NB4 (cell line): ENCODE measurements around the gene NUDT8.

Experiments
- MAX ChIP-seq: IDR thresholded peaks from 2 replicates; pipeline ENCODE4 v1.6.1; 2011; ENCODE audit warnings: low read depth, low read length
- MYC ChIP-seq: IDR thresholded peaks from 2 replicates; pipeline ENCODE4 v1.6.1; 2011; ENCODE audit warnings: low read depth, low read length
- POLR2A ChIP-seq: IDR thresholded peaks from 2 replicates; pipeline ENCODE4 v1.6.1; 2011; ENCODE audit warnings: mild to moderate bottlenecking; ENCODE audit not compliant: insufficient read length; ENCODE audit errors: extremely low read depth
- TF ChIP-seq, protein P1 (sequence below): IDR thresholded peaks from one replicate; pipeline ENCODE4 v1.5.1; 2012; ENCODE audit warnings: low read depth, low read length

DNA sequence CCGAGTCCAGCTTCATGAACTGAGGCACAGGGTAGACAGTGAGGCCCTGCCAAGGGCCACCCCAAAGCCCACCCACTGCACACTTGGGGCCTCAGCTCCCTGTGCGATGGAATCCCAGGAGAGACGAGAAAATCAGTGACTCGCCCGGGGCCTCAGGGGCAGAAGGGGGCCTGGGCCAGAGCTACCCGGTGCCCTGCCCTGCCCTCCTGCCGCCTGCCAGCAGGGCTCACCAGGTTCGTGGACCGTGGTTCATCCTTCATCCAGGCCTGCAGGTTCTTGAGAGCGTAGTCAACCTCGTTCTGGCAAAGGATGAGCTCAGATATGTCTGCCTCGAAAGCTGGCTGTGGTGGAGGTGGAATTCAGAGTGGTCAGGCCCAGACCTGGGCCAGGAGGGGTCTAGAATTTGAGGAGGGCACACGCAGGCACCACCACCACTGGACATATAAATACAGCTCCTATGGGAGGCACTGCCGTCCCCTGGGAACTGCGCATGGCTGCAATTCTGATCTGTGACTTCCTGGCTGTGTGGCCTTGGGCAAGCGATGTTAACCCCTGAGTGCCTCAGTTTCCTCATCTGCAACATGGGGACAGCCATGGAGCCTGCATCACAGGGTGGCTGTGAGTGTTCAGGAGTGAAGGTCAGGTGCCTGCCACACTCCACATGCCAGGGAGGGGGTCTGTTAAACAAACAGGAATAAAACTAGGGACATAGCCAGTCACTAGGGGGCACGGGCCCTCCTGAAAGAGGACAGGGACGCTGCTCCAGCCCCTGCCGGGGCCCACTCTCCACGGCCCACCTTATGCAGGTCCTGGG, 37.1 kb upstream of the NUDT8 start:
- TF ChIP-seq, protein P1, sequence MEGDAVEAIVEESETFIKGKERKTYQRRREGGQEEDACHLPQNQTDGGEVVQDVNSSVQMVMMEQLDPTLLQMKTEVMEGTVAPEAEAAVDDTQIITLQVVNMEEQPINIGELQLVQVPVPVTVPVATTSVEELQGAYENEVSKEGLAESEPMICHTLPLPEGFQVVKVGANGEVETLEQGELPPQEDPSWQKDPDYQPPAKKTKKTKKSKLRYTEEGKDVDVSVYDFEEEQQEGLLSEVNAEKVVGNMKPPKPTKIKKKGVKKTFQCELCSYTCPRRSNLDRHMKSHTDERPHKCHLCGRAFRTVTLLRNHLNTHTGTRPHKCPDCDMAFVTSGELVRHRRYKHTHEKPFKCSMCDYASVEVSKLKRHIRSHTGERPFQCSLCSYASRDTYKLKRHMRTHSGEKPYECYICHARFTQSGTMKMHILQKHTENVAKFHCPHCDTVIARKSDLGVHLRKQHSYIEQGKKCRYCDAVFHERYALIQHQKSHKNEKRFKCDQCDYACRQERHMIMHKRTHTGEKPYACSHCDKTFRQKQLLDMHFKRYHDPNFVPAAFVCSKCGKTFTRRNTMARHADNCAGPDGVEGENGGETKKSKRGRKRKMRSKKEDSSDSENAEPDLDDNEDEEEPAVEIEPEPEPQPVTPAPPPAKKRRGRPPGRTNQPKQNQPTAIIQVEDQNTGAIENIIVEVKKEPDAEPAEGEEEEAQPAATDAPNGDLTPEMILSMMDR: no peak
- TF ChIP-seq MAX: no peak
- TF ChIP-seq POLR2A: no peak
- TF ChIP-seq MYC: no peak
